Measurements from ENCODE around the gene HECTD1.

DNA sequence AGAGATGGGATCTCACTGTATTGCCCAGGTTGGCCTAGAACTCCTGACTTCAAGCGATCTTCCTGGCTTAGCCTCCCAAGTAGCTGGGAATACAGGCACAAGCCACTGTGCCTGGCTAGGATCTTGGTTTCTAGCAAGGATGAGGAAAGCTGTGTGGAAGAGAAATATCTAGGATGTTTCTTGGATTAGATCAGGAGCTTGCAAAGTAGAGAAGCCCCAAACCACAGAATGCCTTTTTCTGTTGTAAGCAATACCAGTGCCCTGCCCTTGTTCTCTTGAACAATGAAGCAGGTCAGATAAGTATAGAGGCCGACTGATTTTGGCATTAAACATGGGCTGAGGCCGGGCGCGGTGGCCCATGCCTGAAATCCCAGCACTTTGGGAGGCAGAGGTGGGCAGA is 137.2 kb downstream of the HECTD1 start:
- TF ChIP-seq, protein P1, sequence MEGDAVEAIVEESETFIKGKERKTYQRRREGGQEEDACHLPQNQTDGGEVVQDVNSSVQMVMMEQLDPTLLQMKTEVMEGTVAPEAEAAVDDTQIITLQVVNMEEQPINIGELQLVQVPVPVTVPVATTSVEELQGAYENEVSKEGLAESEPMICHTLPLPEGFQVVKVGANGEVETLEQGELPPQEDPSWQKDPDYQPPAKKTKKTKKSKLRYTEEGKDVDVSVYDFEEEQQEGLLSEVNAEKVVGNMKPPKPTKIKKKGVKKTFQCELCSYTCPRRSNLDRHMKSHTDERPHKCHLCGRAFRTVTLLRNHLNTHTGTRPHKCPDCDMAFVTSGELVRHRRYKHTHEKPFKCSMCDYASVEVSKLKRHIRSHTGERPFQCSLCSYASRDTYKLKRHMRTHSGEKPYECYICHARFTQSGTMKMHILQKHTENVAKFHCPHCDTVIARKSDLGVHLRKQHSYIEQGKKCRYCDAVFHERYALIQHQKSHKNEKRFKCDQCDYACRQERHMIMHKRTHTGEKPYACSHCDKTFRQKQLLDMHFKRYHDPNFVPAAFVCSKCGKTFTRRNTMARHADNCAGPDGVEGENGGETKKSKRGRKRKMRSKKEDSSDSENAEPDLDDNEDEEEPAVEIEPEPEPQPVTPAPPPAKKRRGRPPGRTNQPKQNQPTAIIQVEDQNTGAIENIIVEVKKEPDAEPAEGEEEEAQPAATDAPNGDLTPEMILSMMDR (IDR thresholded peaks at IDR 0.05) = no peak
- no peak for TF ChIP-seq POLR2A (IDR thresholded peaks at IDR 0.05)

Measured in testis (tissue), 2 donors.